GM12875 (cell line): ENCODE measurements around the gene BCAS3.

ENCODE experiments used
- H3K4me3 ChIP-seq: one replicate; pipeline ENCODE4 v1.5.1; 2011; ENCODE audit warnings: low read depth, low read length, control low read depth
- TF ChIP-seq, protein P1 (sequence below): IDR thresholded peaks from 2 replicates; pipeline ENCODE4 v1.5.1; 2011; ENCODE audit warnings: low read depth, mild to moderate bottlenecking, control low read depth, inconsistent platforms, low read length, moderate library complexity, borderline replicate concordance; ENCODE audit not compliant: insufficient read depth

The BCAS3 gene

DNA sequence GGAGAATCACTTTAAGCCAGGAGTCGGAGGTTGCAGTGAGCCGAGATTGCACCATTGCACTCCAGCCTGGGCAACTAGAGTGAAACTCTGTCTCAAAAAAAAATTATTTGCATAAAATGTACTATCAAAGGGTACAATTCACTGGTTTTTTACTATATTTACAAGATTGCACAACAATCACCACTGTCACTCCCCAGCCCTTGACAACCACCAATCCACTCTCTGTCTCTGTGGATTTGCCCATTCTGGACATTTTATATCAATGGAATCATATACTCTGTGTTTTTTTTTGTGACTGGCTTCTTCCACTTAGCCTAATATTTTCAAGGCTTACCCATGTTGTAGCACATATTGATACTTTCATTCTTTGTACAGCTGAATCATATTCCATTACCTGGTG is 740.8 kb downstream of the BCAS3 start:
- no peak overlapping the region for H3K4me3 ChIP-seq
- TF ChIP-seq, protein P1, sequence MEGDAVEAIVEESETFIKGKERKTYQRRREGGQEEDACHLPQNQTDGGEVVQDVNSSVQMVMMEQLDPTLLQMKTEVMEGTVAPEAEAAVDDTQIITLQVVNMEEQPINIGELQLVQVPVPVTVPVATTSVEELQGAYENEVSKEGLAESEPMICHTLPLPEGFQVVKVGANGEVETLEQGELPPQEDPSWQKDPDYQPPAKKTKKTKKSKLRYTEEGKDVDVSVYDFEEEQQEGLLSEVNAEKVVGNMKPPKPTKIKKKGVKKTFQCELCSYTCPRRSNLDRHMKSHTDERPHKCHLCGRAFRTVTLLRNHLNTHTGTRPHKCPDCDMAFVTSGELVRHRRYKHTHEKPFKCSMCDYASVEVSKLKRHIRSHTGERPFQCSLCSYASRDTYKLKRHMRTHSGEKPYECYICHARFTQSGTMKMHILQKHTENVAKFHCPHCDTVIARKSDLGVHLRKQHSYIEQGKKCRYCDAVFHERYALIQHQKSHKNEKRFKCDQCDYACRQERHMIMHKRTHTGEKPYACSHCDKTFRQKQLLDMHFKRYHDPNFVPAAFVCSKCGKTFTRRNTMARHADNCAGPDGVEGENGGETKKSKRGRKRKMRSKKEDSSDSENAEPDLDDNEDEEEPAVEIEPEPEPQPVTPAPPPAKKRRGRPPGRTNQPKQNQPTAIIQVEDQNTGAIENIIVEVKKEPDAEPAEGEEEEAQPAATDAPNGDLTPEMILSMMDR, result no peak

DNA sequence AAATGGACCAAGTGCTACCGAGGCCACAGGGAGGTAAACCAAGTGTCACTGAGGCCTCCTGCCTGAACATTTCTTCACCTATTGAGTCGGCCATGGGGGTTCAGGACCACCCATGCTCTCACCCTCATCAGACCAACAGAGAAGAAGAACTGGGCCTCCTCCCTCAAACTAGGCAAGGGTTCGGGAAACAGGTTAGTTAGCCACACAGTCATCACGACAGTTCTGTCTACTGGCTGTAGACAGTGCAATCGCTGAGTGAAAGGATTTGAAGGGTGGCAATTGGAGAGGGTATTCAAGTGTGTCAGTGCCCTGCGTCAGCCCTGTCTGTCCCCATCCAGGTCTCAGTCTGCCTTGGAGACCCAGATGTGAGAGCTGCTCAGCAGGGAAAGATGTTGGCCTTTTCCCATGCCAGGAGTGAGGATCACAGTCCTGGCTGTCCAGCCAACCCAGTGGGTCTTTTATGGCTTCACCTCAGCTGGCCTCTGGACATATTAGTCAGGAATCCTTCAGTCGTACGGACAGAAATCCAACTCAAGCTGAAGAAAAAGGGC is 741.9 kb downstream of the BCAS3 start:
- no peak overlapping the region for H3K4me3 ChIP-seq
- TF ChIP-seq, protein P1, result no peak

DNA sequence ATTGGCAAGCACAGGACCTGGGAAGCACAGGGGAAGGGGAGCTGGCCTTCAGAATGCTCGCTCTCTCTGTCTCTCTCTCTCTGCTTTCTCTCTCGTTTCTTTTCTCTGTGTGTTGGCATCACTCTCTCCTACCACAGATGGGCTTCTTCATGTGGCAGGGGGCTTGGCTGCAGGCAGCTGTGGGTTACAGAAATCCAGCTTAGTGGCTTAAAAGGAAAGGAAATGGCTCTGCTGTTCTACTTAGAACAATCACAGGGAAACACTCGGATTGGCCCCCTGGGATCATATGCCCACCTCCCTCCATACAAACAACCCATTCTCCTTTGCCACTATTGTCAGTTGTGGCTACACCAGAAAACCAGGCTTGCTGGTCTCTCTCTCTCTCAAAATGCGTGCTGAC is 742.4 kb downstream of the BCAS3 start:
- no peak overlapping the region for H3K4me3 ChIP-seq
- TF ChIP-seq, protein P1, result no peak

DNA sequence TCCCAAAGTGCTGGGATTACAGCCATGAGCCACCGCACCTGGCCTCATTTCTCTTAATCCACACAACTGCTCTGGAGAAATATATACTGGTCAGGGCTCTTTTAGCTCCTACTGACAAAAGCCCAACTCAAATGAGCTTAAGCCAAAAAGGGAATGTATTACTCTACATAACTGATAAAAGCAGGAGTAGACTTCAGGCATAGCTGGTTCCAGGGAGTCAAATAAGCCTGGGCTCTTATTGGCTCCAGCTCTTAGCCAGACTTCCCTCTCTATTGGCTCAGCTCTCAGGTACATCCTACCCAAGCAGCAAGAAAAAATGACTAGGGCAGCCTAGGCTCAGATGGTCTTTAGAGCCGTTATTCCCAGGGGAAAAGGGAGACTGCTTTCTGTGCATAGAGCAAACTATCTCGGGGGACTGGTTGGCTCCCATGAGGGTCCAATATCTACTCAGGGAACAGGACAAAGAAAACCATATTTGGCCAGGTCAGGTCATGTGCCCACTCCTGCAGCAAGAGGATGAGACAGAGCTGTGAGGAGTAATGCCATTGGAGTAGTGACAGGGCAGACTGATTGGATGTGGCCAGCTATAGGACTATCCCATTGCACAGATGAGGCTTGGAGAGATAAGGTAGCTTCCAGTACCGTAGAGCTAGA is 743.2 kb downstream of the BCAS3 start:
- no peak overlapping the region for H3K4me3 ChIP-seq
- TF ChIP-seq, protein P1, result no peak

DNA sequence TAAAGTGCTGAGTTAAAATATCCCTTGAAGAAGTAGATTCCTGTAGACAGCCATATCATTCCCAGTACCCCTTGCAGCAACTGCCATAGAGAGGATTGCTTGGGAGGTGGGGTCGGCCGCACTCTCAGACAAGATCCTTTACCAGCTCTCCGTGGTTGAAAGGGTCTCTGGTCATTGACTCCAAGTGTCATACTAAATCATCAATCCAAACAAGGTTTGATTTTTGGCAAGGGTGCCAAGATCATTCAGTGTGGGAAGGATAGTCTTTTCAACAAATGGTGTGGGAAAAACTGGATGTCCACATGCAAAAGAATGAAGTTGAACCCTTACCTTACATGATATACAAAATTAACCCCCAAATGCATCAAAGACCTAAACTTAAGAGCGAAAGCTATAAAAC is 743.8 kb downstream of the BCAS3 start:
- H3K4me3 ChIP-seq, result no peak overlapping the region
- TF ChIP-seq, protein P1, result no peak

DNA sequence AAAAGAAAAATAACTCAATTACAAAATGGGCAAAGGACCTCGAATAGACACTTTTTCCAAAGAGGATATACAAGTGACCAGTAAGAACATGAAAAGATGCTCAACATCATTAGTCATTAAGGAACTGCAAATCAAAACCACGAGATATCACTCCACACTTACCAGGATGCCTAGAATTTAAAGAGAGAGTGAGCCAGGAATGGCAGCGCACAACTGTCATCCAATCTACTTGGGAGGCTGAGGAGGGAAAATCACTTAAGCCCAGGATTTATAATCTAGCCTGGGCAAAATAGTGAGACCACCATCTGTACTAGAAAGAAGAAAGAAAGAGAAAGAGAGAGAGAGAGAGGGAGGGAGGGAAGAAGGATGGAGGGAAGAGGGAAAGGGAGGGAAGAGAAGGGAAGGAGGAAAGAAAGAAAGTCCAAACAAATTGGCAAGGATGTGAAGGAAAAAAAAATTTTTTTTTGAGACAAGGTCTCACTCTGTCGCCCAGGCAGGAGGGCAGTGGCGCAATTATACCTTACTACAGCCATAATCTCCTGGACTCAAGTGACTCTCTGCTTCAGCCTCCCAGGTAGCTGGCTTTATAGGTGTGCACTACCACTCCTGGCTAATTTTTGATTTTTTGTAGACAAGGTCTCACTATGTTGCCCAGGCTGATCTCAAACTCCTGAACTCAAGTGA is 744.6 kb downstream of the BCAS3 start:
- TF ChIP-seq, protein P1, result no peak
- H3K4me3 ChIP-seq, result no peak overlapping the region

DNA sequence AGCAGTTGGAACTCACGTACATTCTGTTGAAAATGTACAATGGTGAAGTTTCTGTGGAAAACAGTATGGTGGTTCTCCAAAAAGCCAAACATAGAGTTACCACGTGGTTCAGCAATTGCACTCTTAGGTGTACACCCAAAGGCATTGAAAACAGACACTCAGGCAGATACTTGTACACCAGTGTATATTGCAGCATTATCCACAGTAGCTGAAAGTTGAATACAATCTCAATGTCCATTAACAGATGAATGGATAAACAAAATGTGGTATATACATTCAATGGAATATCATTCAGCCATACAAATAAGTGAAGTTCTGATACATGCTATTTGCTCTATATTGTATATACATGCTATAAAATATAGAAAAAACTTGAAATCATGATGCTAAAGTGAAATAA is 745.2 kb downstream of the BCAS3 start:
- TF ChIP-seq, protein P1, result no peak
- no peak overlapping the region for H3K4me3 ChIP-seq
